Measurements from ENCODE around the gene CLNS1A.

The CLNS1A gene

GRCh38 chr11:77637345-77638165 is at the start of gene CLNS1A:
Gene CLNS1A (minus strand): TSS chr11:77637794. CDS start chr11:77637714, 80 bp downstream.
- TF ChIP-seq ZNF274 (IDR thresholded peaks at IDR 0.05; ENCODE audit: low read depth, low read length): no peak
- peak within 1 kb of the TSS; percentile 93 for H3K4me3 ChIP-seq (ENCODE audit: low read length)

DNA sequence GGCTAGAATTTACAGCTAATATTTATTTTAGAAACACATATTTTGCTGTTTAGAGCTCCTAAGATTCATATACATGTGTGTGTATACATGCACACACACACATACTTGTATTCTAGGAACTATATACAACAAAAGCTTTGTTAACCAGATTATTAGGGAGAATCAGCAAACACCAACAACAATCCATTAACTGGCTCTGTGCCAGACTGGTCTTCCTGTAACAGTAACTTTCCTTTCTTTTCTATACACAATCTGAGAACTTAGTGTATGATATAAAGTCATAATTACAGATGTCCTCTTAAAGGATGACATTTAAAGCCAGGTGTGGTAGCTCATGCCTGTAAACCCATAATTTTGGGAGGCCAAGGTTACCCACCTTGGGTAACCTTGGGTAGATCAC is 49.5 kb upstream of the CLNS1A start:
- no peak overlapping the region for H3K4me3 ChIP-seq (ENCODE audit: low read length)
- TF ChIP-seq ZNF274 (IDR thresholded peaks at IDR 0.05; ENCODE audit: low read depth, low read length): no peak

GRCh38 chr11:77677138-77677537 is 39.5 kb upstream of the CLNS1A start:
- no peak for TF ChIP-seq ZNF274 (IDR thresholded peaks at IDR 0.05; ENCODE audit: low read depth, low read length)
- H3K4me3 ChIP-seq (ENCODE audit: low read length): no peak overlapping the region

DNA sequence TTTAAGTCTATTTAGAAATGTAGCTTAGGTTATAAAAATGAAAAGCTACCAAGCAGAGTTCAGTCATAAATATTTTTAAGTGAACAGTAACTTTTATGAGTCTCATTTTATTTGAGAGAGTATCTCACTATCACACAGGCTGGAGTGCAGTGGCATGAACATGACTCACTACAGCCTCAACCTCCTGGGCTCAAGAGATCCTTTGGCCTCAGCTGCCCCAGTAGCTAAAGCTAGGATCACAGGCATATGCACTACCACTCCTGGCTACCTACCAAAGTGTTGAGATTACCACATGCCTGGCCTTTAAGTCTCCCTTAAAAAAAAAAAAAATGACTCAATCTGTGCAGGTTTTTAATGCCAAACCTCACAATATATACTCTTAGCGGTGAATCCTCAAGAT is 34.7 kb upstream of the CLNS1A start:
- no peak for TF ChIP-seq ZNF274 (IDR thresholded peaks at IDR 0.05; ENCODE audit: low read depth, low read length)
- no peak overlapping the region for H3K4me3 ChIP-seq (ENCODE audit: low read length)

DNA sequence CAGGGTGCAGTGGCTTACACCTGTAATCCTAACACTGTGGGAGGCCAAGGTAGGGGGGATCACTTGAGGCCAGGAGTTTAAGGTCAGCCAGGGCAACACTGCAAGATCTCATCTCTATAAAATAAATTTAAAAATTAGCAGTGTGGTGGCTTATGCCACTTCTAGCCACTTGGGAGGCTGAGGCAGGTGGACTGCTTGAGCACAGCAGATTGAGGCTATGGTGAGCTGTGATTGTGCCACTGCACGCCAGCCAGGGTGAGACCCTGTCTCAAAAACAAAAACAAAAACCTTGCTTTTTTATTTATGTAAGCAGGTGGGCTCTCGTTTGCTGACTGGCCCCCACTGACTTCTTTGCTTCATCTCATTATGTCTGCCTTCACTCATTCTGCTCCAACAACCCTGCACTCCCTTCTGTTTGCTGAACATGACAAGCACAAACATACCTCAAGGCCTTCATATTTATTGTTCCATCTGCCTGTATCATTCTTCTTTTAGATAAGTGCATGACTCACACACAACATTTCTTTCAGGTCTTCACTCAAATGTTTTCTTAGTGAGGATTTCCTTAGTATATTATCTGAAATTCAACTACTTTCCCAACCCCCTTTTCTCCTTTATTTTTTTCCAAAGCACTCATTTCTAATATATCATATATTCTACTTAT is 32.4 kb upstream of the CLNS1A start:
- no peak overlapping the region for H3K4me3 ChIP-seq (ENCODE audit: low read length)
- TF ChIP-seq ZNF274 (IDR thresholded peaks at IDR 0.05; ENCODE audit: low read depth, low read length): no peak

DNA sequence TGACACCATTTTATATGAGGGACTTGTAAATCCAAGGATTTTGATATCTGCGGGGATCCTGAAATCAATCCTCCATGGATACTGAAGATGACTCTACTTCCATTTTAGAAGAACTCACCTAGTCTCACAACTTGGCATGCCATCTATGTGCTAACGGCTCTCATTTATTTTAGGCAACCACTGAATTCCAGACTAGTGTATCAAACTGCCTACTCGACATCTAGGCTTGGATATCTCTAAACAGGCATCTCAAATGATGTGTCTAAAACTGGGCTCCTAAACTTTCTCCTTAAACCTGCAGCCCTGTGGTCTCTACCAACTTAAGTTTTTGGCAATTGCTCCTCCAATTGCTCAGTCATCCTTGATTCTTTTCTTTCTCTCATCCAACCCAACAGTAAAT is 31.2 kb upstream of the CLNS1A start:
- TF ChIP-seq ZNF274 (IDR thresholded peaks at IDR 0.05; ENCODE audit: low read depth, low read length): no peak
- H3K4me3 ChIP-seq (ENCODE audit: low read length): no peak overlapping the region

GRCh38 chr11:77665240-77665965 is 27.8 kb upstream of the CLNS1A start:
- no peak for TF ChIP-seq ZNF274 (IDR thresholded peaks at IDR 0.05; ENCODE audit: low read depth, low read length)
- H3K4me3 ChIP-seq (ENCODE audit: low read length): no peak overlapping the region

DNA sequence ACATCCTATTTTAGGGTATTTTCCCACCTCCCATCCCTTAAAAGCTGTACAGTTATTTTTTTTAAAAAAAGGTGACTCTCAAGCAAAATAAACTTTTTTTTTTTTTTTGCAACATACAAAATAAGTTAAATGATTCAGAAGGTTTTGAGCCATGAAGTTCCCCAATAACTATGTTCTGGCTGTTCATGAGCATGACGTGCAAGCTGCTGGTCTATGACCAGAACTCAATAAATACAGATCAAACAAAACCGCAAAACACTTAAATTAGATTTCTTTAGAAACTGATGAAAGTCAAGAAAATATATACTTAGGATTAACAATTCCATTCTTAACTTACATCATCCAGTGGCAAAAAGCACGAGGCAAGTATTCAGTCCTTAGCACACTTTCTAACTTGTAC is 24.1 kb upstream of the CLNS1A start:
- no peak overlapping the region for H3K4me3 ChIP-seq (ENCODE audit: low read length)
- no peak for TF ChIP-seq ZNF274 (IDR thresholded peaks at IDR 0.05; ENCODE audit: low read depth, low read length)

DNA sequence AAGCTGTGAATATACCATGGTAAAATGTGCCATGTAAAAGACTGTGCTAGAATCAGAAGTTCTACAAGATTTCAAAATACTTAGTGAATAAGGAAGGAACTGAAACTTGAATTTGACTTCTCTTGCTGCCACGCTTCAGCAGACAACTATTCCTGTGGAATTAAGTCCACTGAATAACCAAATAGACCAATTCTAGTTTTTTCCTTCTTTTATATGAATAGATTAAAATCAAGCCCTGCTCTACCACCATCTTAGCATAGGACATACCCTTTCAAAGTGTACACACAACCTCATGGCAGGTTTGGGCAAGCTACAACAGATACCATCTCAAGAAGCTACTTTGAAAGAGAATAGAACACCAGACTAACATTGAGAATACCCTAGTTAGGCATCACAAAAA is 23.4 kb upstream of the CLNS1A start:
- no peak overlapping the region for H3K4me3 ChIP-seq (ENCODE audit: low read length)
- TF ChIP-seq ZNF274 (IDR thresholded peaks at IDR 0.05; ENCODE audit: low read depth, low read length): no peak

DNA sequence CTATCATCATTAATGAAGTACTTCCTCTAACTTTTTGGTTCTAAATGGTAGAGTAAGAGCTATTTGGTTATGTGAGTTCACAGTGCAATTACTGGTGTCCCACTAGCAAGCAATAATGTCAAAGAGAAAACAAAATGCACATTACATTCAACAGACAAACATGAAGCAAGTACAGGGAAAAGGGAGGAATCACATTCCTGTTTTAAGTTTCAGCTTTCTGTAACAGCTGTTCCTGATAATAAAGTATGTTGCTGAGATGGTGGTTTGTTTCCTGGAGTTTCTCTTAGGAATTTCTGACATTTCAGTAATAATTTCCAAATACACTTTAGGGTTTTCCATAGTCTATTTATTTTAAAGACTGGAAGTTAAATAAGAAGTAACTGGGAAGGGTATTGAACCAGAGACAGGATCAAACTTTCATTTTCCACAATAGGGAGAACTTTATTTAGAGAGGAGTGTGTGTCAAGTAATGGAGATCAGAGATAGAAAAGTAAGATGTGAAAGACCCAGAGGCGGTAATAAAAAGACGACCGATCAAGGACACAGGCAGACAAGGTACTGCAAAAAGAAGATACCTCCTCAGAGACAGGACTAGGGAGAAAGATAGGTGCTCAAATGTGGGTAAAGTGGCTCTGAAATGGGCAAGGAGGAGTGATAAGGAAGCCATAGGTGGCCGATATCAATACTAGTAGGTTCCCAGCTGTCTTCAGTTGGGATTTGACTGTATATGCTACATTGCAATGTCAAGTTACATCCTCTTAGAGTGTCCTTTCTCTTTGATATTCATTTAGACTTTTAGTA is 20.8 kb upstream of the CLNS1A start:
- no peak for TF ChIP-seq ZNF274 (IDR thresholded peaks at IDR 0.05; ENCODE audit: low read depth, low read length)
- H3K4me3 ChIP-seq (ENCODE audit: low read length): no peak overlapping the region

- H3K4me3 ChIP-seq (ENCODE audit: low read length): no peak overlapping the region
- TF ChIP-seq ZNF274 (IDR thresholded peaks at IDR 0.05; ENCODE audit: low read depth, low read length): no peak
Observed at GRCh38 chr11:77656362-77656761, 18.8 kb upstream of the CLNS1A start.

DNA sequence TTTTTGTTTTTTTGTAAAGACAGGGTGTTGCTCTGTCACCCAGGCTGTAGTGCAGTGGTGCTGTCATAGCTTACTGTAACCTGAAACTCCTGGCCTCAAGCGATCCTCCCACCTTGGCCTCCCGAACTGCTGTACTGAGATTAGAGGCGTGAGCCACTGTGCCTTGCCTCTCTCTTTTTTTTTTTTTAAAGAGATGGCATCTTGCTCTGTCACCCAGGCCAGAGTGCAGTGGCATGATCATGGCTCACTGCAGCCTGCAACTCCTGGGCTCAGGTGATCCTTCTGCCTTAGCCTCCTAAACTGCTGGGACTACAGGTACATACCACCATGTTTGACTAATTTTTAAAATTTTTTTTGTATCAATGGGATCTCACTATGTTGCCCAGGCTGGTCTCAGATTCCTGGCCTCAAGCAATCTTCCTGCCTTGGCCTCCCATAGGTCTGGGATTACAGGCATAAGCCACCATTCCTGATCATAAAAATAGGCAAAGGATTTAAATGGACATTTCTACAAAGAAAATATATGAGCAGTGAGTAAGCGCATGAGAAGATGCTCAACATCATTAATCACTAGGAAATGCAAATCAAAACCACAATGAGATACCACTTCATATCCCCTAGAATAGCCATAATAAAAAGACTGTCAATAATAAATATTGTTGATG is 17.3 kb upstream of the CLNS1A start:
- H3K4me3 ChIP-seq (ENCODE audit: low read length): no peak overlapping the region
- TF ChIP-seq ZNF274 (IDR thresholded peaks at IDR 0.05; ENCODE audit: low read depth, low read length): no peak

DNA sequence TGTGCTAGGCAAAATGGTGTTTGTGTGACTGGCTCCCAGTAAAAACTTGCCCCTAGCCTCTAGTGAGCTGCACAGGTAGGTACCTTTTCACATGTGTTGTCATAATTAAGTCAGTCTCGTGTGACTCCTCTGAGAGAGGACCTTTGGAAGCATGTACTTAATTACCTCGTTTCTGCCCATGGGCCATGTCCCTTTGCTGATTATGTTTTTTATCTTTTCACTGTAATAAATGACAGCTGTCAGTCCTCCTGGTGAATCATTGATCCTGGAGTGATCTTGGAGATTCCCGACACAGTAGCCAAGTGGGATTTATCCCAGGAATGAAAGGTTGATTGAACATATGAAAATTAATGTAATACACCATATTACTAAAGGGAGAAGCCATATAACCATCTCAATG is 12.5 kb upstream of the CLNS1A start:
- H3K4me3 ChIP-seq (ENCODE audit: low read length): no peak overlapping the region
- TF ChIP-seq ZNF274 (IDR thresholded peaks at IDR 0.05; ENCODE audit: low read depth, low read length): no peak

Measured in GM08714 (cell line).